Breast epithelium (tissue), 4 donors: ENCODE data around the gene ZSCAN29. TPM values are rescaled to one million over a fixed set of nuclear protein-coding genes. Genes with fewer than 3 reads are reported as not detected.

Experiments
- DNase-seq, 2 donors: peaks; one replicate each; pipeline ENCODE4 v3.0.0-alpha.2; 2019; ENCODE audit warnings: low spot score in 2 of 2
- H3K27ac ChIP-seq, 2 donors: fragments of 200-600 bp; sonication (generic) in 1 of 2; one replicate each; pipeline ENCODE4 v1.5.1; 2016 to 2019; ENCODE audit warnings: mild to moderate bottlenecking in 1 of 2
- H3K27me3 ChIP-seq, 2 donors: fragments of 200-600 bp; sonication (generic) in 1 of 2; one replicate each; pipeline versions ENCODE4 v1.5.1 to v1.6.0; 2017 to 2019; ENCODE audit warnings: control low read depth in 1 of 2, mild to moderate bottlenecking in 1 of 2
- H3K36me3 ChIP-seq: fragments of 200-600 bp; one replicate; pipeline ENCODE4 v1.5.1; 2019
- H3K4me1 ChIP-seq, 2 donors: fragments of 200-600 bp; sonication (generic); one replicate each; pipeline ENCODE4 v1.5.1; 2016 to 2019; ENCODE audit warnings: control low read depth in 1 of 2
- H3K4me3 ChIP-seq, 3 donors: fragments of 200-600 bp; sonication (generic); 1 replicate in 2 of 3; 2 replicates in 1 of 3; pipeline ENCODE4 v1.5.1; 2016 to 2019; ENCODE audit warnings: mild to moderate bottlenecking in 3 of 3, moderate library complexity in 2 of 3
- H3K9me3 ChIP-seq, 2 donors: fragments of 200-600 bp; sonication (generic) in 1 of 2; one replicate each; pipeline ENCODE4 v1.5.1; 2016 to 2019; ENCODE audit warnings: control low read depth in 1 of 2
- CTCF ChIP-seq, 3 donors: fragments of 450-650 bp; IDR thresholded peaks; one replicate each; pipeline ENCODE4 v1.5.1; 2016 to 2017; ENCODE audit warnings: antibody characterized with exemption in 3 of 3, mild to moderate bottlenecking in 3 of 3, moderate library complexity in 3 of 3
- POLR2A ChIP-seq: fragments of 450-650 bp; IDR thresholded peaks from one replicate; pipeline ENCODE4 v1.6.1; 2016; ENCODE audit warnings: antibody characterized with exemption, mild to moderate bottlenecking, moderate library complexity
- POLR2AphosphoS5 ChIP-seq, 3 donors: sonication (generic); formaldehyde crosslinking; IDR thresholded peaks; one replicate each; pipeline ENCODE4 v1.6.1; 2017; ENCODE audit warnings: antibody characterized with exemption in 3 of 3
- intact Hi-C: fragments of 100-400 bp; cut with DNase I; formaldehyde crosslinking; loops from one replicate; pipeline ENCODE4 v1.15.1; 2023; ENCODE audit warnings: low total_unique reads
- total RNA-seq, 3 donors: library from RNA; depleted of rRNA; stranded (reverse); fragments of >200 nt; gene quantifications; one replicate each; pipeline ENCODE4 v1.1.0, GENCODE V29; 2016

The ZSCAN29 gene
- total RNA-seq, 3 donors from 2014 or later, result 19.5 to 24.9 (median 24.7) TPM

DNA sequence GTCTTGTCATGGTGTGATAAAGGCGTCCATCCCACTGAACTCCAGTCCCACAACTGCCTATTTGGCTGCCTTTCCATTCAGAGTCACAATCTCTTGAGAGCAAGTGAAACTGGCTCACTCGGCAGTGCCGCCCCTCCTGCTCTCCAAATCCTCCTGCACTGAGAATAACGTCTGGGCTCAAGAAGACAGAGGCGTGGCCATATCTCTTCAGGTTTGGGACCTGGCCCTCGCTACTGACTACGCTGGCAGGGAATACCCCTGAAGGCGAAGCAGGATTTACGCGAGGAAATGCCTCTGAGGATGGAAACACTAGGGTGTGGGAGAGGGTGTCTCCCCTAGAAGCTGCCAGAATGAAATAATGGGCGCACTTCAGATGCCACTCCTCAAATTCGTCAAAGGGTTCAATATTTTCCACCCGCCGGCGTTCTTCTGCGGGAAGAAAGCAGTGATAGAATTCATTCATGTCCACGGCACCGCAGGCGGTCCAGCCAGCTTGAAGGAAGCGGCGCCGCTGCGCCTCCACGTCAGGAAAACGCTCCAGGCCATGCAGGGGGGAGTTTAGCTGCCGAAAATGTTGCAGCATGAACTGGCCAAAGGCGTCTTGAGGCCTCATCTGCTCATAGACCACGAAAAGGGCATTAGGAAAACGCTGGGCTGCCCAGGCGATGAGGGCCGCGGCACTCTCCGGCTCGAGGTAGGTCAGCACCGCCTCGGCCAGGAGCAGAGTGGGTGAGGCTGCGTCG is 41.5 kb downstream of the ZSCAN29 start:
- TF ChIP-seq POLR2AphosphoS5 (IDR thresholded peaks at IDR 0.05) (peak in 1 of 3 donors; percentile 2), POLR2A (no peak), CTCF (IDR thresholded peaks at IDR 0.05) (no peak)

GRCh38 chr15:43325039-43325684 is 45.7 kb downstream of the ZSCAN29 start:
- intact Hi-C loops, result no loop called here
- TF ChIP-seq POLR2A (no peak), CTCF (IDR thresholded peaks at IDR 0.05) (no peak), POLR2AphosphoS5 (IDR thresholded peaks at IDR 0.05) (no peak)
- Histone ChIP-seq H3K4me1 (peaks cover 0 to 12% of the 10 kb centered on the region in 2 donors), H3K9me3 (no peaks in the 10 kb centered on the region), H3K27ac (no peak overlapping the region), H3K27me3 (no peaks in the 10 kb centered on the region), H3K36me3 (no peaks in the 10 kb centered on the region), H3K4me3 (no peak overlapping the region)
- no peak for DNase-seq

More for the DNA sequence above, 41.5 kb downstream of the ZSCAN29 start:
- peak in 1 of 2 donors; percentile 21 for DNase-seq
- H3K4me3 ChIP-seq, result peak overlapping the region; percentile 68 to 95 (median 88)
- peaks cover 0 to 12% of the 10 kb centered on the region in 2 donors for H3K4me1 ChIP-seq
- no peaks in the 10 kb centered on the region for H3K9me3 ChIP-seq
- intact Hi-C loops, result no loop called here
- no peaks in the 10 kb centered on the region for H3K36me3 ChIP-seq
- H3K27me3 ChIP-seq, result no peaks in the 10 kb centered on the region
- H3K27ac ChIP-seq, result peak overlapping the region; percentile 94 to 98

- Histone ChIP-seq H3K4me1 (no peaks in the 10 kb centered on the region), H3K36me3 (no peaks in the 10 kb centered on the region), H3K9me3 (no peaks in the 10 kb centered on the region), H3K27me3 (no peaks in the 10 kb centered on the region), H3K4me3 (no peak overlapping the region), H3K27ac (no peak overlapping the region)
- no peak for TF ChIP-seq POLR2A
- no peak for TF ChIP-seq CTCF (IDR thresholded peaks at IDR 0.05)
- no peak for TF ChIP-seq POLR2AphosphoS5 (IDR thresholded peaks at IDR 0.05)
- no peak for DNase-seq
- intact Hi-C loops, result no loop called here
Observed at GRCh38 chr15:43318990-43319771, 51.7 kb downstream of the ZSCAN29 start.

DNA sequence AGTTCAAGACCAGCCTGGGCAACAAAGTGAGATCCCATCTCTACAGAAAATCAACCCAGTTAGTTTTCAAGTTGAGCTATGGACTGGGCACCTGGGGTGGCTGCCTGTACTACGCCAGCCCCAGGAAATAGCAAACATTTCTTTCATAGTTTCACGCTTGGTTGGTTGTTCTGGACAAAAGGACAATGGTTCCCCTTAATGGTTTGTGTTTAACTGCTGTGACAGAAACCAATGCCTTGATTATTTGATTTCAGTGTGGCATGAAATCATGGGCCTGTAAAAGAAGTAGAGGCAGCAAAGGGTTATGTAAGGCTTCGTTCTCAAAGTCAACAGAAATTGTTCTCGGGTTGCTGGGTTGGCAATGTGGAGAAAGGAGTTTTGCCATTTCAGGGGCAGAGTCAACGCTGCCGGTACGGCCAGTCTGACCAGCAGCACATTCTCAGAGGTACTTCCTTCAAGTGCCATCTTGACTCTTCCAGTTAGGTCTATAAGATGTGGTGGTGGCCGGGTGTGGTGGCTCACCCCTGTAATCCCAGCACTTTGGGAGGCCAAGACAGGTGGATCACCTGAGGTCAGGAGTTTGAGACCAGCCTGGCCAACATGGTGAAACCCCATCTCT is 53.2 kb downstream of the ZSCAN29 start:
- H3K4me1 ChIP-seq, result no peaks in the 10 kb centered on the region
- no peak overlapping the region for H3K27ac ChIP-seq
- no peak for DNase-seq
- no peaks in the 10 kb centered on the region for H3K36me3 ChIP-seq
- no peaks in the 10 kb centered on the region for H3K27me3 ChIP-seq
- intact Hi-C loops, result no loop called here
- no peaks in the 10 kb centered on the region for H3K9me3 ChIP-seq
- H3K4me3 ChIP-seq, result no peak overlapping the region
- TF ChIP-seq POLR2A (no peak), POLR2AphosphoS5 (IDR thresholded peaks at IDR 0.05) (no peak), CTCF (IDR thresholded peaks at IDR 0.05) (no peak)
